ENCODE results near the gene ADNP2. TPM values are rescaled to one million over a fixed set of nuclear protein-coding genes. Genes with fewer than 3 reads are reported as not detected.

Gene ADNP2
- total RNA-seq, 4 donors from 2014 or later, result 15.0 to 22.3 (median 17.7) TPM

- TF ChIP-seq POLR2A (IDR thresholded peaks at IDR 0.05) (no peak), POLR2AphosphoS5 (IDR thresholded peaks at IDR 0.05) (no peak), EP300 (IDR thresholded peaks at IDR 0.05) (no peak)
- TF ChIP-seq, protein P1, sequence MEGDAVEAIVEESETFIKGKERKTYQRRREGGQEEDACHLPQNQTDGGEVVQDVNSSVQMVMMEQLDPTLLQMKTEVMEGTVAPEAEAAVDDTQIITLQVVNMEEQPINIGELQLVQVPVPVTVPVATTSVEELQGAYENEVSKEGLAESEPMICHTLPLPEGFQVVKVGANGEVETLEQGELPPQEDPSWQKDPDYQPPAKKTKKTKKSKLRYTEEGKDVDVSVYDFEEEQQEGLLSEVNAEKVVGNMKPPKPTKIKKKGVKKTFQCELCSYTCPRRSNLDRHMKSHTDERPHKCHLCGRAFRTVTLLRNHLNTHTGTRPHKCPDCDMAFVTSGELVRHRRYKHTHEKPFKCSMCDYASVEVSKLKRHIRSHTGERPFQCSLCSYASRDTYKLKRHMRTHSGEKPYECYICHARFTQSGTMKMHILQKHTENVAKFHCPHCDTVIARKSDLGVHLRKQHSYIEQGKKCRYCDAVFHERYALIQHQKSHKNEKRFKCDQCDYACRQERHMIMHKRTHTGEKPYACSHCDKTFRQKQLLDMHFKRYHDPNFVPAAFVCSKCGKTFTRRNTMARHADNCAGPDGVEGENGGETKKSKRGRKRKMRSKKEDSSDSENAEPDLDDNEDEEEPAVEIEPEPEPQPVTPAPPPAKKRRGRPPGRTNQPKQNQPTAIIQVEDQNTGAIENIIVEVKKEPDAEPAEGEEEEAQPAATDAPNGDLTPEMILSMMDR (IDR thresholded peaks at IDR 0.05), result no peak
- no peak overlapping the region for H3K4me3 ChIP-seq
- no peak for ATAC-seq
- no peaks in the 10 kb centered on the region for H3K27me3 ChIP-seq
- no peaks in the 10 kb centered on the region for H3K36me3 ChIP-seq
- no peak overlapping the region for H3K27ac ChIP-seq
- no peaks in the 10 kb centered on the region for H3K9me3 ChIP-seq
- no peaks in the 10 kb centered on the region for H3K4me1 ChIP-seq
- WGBS, 2 donors (ENCODE audit: low coverage in 1 of 2), result 85% methylated on average over 8 of the region's 10 CpGs; no CpG with 5 or more reads in 1 of the 2 donors
These were observed 41.2 kb upstream of the ADNP2 start for GRCh38 chr18:80067897-80068296.

DNA sequence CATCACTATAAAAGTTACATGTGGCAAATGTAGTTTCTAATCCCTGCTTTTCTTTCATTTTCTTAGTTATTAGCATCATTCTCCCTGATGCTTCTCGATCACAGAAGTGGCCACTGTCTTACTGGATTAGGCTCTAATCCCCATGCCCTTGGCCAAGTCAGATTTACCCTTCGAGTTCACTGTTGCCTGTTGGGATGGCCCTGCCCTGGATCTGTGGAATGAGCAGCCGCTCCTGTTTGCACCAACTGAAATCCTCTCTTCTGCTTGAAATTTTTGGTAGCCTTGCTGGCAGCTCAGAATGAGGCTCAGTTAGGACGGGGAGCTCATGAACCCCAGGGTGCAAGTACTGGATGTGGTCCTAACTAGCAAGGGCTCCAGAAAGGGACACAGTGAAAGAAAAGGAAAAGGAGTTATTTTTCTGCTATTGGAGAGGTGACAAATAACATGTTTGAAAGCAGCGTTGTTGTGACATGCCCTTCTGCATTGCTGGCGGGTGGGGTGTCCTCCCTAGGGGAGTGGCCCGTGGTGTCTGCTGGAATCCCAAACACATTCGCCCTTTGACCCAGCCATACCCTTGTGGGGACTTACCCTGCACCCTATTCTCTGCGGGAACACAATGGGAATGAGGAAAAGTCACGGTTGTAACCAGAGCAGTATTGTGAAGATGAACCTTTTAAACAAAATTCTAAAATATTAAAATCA is 40.3 kb upstream of the ADNP2 start:
- 58 to 72% methylated on average over 6 to 10 of the region's 10 CpGs for WGBS, 2 donors (ENCODE audit: low coverage in 1 of 2)
- Histone ChIP-seq H3K36me3 (peaks cover 0 to 3% of the 10 kb centered on the region in 2 donors), H3K9me3 (no peaks in the 10 kb centered on the region), H3K4me1 (no peaks in the 10 kb centered on the region), H3K27ac (no peak overlapping the region), H3K4me3 (no peak overlapping the region), H3K27me3 (no peaks in the 10 kb centered on the region)
- no peak for TF ChIP-seq POLR2A (IDR thresholded peaks at IDR 0.05)
- ATAC-seq, result no peak

DNA sequence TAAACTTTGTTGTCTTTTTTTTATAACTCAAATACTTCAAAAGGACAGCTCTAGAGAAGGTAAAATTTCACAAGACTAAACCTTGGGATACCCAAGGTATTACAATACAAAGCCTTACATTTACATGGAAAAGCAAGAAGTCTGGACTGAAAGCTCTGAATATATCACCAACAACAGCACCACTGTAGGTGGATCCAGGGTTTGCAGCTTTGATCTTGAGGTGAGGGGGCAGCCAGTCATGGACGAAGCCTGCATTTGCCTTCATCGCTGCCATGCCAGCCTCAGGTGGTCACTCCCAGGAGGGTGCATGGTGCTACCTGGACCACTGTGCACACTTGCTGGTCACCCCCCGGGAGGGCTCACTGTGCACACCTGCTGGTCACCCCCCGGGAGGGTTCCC is 38.2 kb upstream of the ADNP2 start:
- Histone ChIP-seq H3K27ac (no peak overlapping the region), H3K4me1 (no peaks in the 10 kb centered on the region), H3K36me3 (peaks cover 0 to 8% of the 10 kb centered on the region in 2 donors), H3K9me3 (no peaks in the 10 kb centered on the region), H3K4me3 (no peak overlapping the region), H3K27me3 (no peaks in the 10 kb centered on the region)
- no peak for TF ChIP-seq POLR2AphosphoS5 (IDR thresholded peaks at IDR 0.05)
- no peak for TF ChIP-seq EP300 (IDR thresholded peaks at IDR 0.05)
- TF ChIP-seq, protein P1 (IDR thresholded peaks at IDR 0.05), result no peak
- no peak for TF ChIP-seq POLR2A (IDR thresholded peaks at IDR 0.05)
- no CpG with 5 or more reads among the region's 4 CpGs for WGBS, 2 donors (ENCODE audit: low coverage in 1 of 2)
- no peak for ATAC-seq

- Histone ChIP-seq H3K9me3 (no peaks in the 10 kb centered on the region), H3K36me3 (peaks cover 0 to 14% of the 10 kb centered on the region in 2 donors), H3K4me1 (no peaks in the 10 kb centered on the region), H3K27ac (no peak overlapping the region), H3K27me3 (no peaks in the 10 kb centered on the region), H3K4me3 (no peak overlapping the region)
- TF ChIP-seq POLR2A (IDR thresholded peaks at IDR 0.05), result no peak
- no peak for TF ChIP-seq POLR2AphosphoS5 (IDR thresholded peaks at IDR 0.05)
- TF ChIP-seq, protein P1 (IDR thresholded peaks at IDR 0.05), result no peak
- no peak for TF ChIP-seq EP300 (IDR thresholded peaks at IDR 0.05)
- 100% methylated on average over 1 of the region's 5 CpGs for WGBS, 2 donors (ENCODE audit: low coverage in 1 of 2)
- ATAC-seq, result no peak
These were observed 34.9 kb upstream of the ADNP2 start for GRCh38 chr18:80074183-80074582.

GRCh38 chr18:80074697-80075096 is 34.4 kb upstream of the ADNP2 start:
- no peaks in the 10 kb centered on the region for H3K4me1 ChIP-seq
- no peak for ATAC-seq
- H3K27me3 ChIP-seq, result no peaks in the 10 kb centered on the region
- H3K36me3 ChIP-seq, result peaks cover 0 to 14% of the 10 kb centered on the region in 2 donors
- TF ChIP-seq EP300 (IDR thresholded peaks at IDR 0.05) (no peak), POLR2AphosphoS5 (IDR thresholded peaks at IDR 0.05) (no peak), POLR2A (IDR thresholded peaks at IDR 0.05) (no peak)
- TF ChIP-seq, protein P1 (IDR thresholded peaks at IDR 0.05), result no peak
- WGBS, 2 donors (ENCODE audit: low coverage in 1 of 2), result 70% methylated on average over 2 of the region's 8 CpGs; no CpG with 5 or more reads in 1 of the 2 donors
- no peak overlapping the region for H3K4me3 ChIP-seq
- no peaks in the 10 kb centered on the region for H3K9me3 ChIP-seq
- no peak overlapping the region for H3K27ac ChIP-seq

Data from gastroesophageal sphincter (tissue), 4 donors.